Esophagus squamous epithelium (tissue), 5 donors: ENCODE measurements around the gene LCP1. TPM values are rescaled to one million over a fixed set of nuclear protein-coding genes. Genes with fewer than 3 reads are reported as not detected.

Source experiments
- DNase-seq: peaks from one replicate; lab custom pipeline; 2025; lab: John Stamatoyannopoulos, UW
- H3K27ac ChIP-seq, 4 donors: fragments of 200-600 bp; sonication (generic); one replicate each; pipeline ENCODE4 v1.5.1; 2016 to 2019; ENCODE audit warnings: mild to moderate bottlenecking in 1 of 4
- H3K27me3 ChIP-seq, 4 donors: fragments of 200-600 bp; sonication (generic); 1 replicate in 3 of 4; 2 replicates in 1 of 4; pipeline versions ENCODE4 v1.5.1 to v1.6.0; 2017 to 2021; ENCODE audit warnings: antibody characterized with exemption in 1 of 4
- H3K36me3 ChIP-seq, 3 donors: fragments of 200-600 bp; sonication (generic); one replicate each; pipeline ENCODE4 v1.5.1; 2016 to 2019
- H3K4me1 ChIP-seq, 3 donors: fragments of 200-600 bp; sonication (generic); one replicate each; pipeline ENCODE4 v1.5.1; 2017 to 2019
- H3K4me3 ChIP-seq, 4 donors: fragments of 200-600 bp; sonication (generic); 1 replicate in 3 of 4; 2 replicates in 1 of 4; pipeline ENCODE4 v1.5.1; 2016 to 2019; ENCODE audit warnings: mild to moderate bottlenecking in 2 of 4, moderate library complexity in 1 of 4
- H3K9me3 ChIP-seq, 3 donors: fragments of 200-600 bp; sonication (generic); one replicate each; pipeline ENCODE4 v1.5.1; 2016 to 2019
- POLR2A ChIP-seq, 4 donors: fragments of 450-650 bp; IDR thresholded peaks; one replicate each; pipeline ENCODE4 v1.6.1; 2017; ENCODE audit warnings: antibody characterized with exemption in 4 of 4, mild to moderate bottlenecking in 4 of 4, moderate library complexity in 3 of 4
- WGBS, 2 donors: methylation state at CpG; one replicate each; pipeline ENCODE4 v1.1.5; 2018; 5-methylcytosine and 5-hydroxymethylcytosine counted together
- intact Hi-C: fragments of 100-400 bp; cut with DNase I; formaldehyde crosslinking; loops from one replicate; pipeline ENCODE4 v1.15.0; 2022
- total RNA-seq, 4 donors: library from RNA; depleted of rRNA; stranded (reverse); fragments of >200 nt; gene quantifications; one replicate each; pipeline ENCODE4 v1.1.0, GENCODE V29; 2016
- TF ChIP-seq, protein P1 (sequence below), 6 experiments: fragments of 450-650 bp in 4 of 6; fragments of 200-600 bp in 2 of 6; sonication (generic) in 2 of 6; IDR thresholded peaks; one replicate each; pipeline ENCODE4 v1.5.1; 2016 to 2019; ENCODE audit warnings: antibody characterized with exemption in 6 of 6, mild to moderate bottlenecking in 4 of 6, moderate library complexity in 4 of 6
- donor health status: DM: yes; HTN: yes; CAD: no.

The LCP1 gene
- total RNA-seq, 4 donors from 2014 or later, result 8.7 to 33.9 (median 21.9) TPM

DNA sequence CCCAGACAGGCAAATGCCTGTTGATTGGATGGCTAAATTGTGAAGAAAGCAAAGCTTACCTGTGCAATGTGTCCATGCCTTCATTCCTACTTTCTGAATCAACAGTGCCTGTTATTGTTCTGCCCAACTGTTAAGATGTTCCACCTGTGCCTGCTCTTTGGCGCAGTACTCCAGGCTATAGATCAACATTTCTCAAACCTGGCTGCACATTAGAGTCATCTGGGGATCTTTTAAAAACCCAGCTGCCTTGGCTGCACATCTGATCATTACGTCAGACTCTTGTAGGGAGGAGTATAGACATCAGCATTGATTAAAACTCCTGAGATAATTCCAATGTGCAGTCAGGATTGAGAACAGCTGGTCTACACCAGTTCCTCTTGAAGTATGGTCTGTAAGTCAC lies 60.9 kb downstream of the LCP1 start:
- intact Hi-C loops, result no loop called here
- H3K27me3 ChIP-seq, result peaks cover 0 to 57% (median 0%) of the 10 kb centered on the region in 4 donors
- no peak overlapping the region for H3K4me3 ChIP-seq
- DNase-seq, result no peak
- peaks cover 0 to 15% (median 0%) of the 10 kb centered on the region in 3 donors for H3K4me1 ChIP-seq
- H3K27ac ChIP-seq, result no peak overlapping the region
- TF ChIP-seq, protein P1, sequence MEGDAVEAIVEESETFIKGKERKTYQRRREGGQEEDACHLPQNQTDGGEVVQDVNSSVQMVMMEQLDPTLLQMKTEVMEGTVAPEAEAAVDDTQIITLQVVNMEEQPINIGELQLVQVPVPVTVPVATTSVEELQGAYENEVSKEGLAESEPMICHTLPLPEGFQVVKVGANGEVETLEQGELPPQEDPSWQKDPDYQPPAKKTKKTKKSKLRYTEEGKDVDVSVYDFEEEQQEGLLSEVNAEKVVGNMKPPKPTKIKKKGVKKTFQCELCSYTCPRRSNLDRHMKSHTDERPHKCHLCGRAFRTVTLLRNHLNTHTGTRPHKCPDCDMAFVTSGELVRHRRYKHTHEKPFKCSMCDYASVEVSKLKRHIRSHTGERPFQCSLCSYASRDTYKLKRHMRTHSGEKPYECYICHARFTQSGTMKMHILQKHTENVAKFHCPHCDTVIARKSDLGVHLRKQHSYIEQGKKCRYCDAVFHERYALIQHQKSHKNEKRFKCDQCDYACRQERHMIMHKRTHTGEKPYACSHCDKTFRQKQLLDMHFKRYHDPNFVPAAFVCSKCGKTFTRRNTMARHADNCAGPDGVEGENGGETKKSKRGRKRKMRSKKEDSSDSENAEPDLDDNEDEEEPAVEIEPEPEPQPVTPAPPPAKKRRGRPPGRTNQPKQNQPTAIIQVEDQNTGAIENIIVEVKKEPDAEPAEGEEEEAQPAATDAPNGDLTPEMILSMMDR (IDR thresholded peaks at IDR 0.05), result no peak
- H3K36me3 ChIP-seq, result no peaks in the 10 kb centered on the region
- 49 to 59% methylated on average over 2 of the region's 2 CpGs for WGBS, 2 donors
- H3K9me3 ChIP-seq, result no peaks in the 10 kb centered on the region

GRCh38 chr13:46119883-46120614 lies 61.9 kb downstream of the LCP1 start:
- H3K27ac ChIP-seq, result no peak overlapping the region
- no peaks in the 10 kb centered on the region for H3K36me3 ChIP-seq
- no peak overlapping the region for H3K4me3 ChIP-seq
- intact Hi-C loops, result no loop called here
- 51 to 69% methylated on average over 6 of the region's 6 CpGs for WGBS, 2 donors
- no peak for DNase-seq
- no peaks in the 10 kb centered on the region for H3K9me3 ChIP-seq
- TF ChIP-seq, protein P1 (IDR thresholded peaks at IDR 0.05), result no peak
- TF ChIP-seq POLR2A (IDR thresholded peaks at IDR 0.05), result no peak
- H3K4me1 ChIP-seq, result peaks cover 0 to 11% (median 0%) of the 10 kb centered on the region in 3 donors
- H3K27me3 ChIP-seq, result peaks cover 0 to 49% (median 0%) of the 10 kb centered on the region in 4 donors

DNA sequence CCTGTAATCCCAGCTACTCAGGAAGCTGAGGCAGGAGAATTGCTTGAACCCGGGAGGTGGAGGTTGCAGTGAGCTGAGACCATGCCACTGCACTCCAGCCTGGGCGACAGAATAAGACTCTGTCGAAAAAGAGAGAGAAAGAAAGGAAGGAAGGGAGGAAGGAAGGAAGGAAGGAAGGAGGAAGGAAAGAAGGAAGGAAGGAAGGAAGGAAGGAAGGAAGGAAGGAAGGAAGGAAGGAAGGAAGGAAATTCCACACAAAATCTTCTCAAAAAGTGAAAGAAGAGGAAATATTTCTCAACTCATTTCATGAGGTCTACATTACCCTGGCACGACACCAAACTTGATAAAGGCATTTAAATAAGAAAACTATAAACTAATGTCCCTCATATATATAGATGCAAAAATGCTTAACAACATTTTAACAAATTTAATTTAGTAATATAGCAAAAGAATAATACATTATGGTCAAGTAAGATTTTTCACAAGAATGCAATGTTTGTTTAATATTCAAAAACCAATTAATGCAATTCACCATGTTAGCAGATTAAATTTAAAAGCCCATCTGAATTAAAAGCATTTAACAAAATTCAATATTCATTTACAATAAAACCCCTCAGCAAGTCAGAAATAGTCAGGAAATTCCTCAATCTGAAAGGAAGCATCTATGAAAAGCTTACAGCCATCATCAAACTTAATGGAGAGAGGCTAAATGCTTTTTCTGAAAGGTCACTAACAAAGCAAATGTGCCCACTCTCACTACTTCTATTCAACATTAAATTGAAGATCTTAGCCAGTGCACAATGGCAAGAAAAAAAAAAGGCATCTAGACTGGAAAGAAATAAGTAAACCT lies 65.1 kb downstream of the LCP1 start:
- TF ChIP-seq, protein P1 (IDR thresholded peaks at IDR 0.05), result no peak
- TF ChIP-seq POLR2A (IDR thresholded peaks at IDR 0.05), result no peak
- peaks cover 0 to 11% (median 0%) of the 10 kb centered on the region in 3 donors for H3K4me1 ChIP-seq
- WGBS, 2 donors, result 72 to 76% methylated on average over 4 of the region's 4 CpGs
- DNase-seq, result no peak
- intact Hi-C loops, result no loop called here
- H3K36me3 ChIP-seq, result no peaks in the 10 kb centered on the region
- H3K27ac ChIP-seq, result no peak overlapping the region
- H3K27me3 ChIP-seq, result peaks cover 0 to 45% (median 0%) of the 10 kb centered on the region in 4 donors
- H3K4me3 ChIP-seq, result no peak overlapping the region
- H3K9me3 ChIP-seq, result no peaks in the 10 kb centered on the region

GRCh38 chr13:46114613-46115012 lies 67.4 kb downstream of the LCP1 start:
- intact Hi-C loops, result no loop called here
- 86 to 91% methylated on average over 9 of the region's 9 CpGs for WGBS, 2 donors
- H3K27me3 ChIP-seq, result peaks cover 0 to 59% (median 0%) of the 10 kb centered on the region in 4 donors
- H3K36me3 ChIP-seq, result no peaks in the 10 kb centered on the region
- no peak for DNase-seq
- no peaks in the 10 kb centered on the region for H3K9me3 ChIP-seq
- H3K27ac ChIP-seq, result no peak overlapping the region
- TF ChIP-seq POLR2A (IDR thresholded peaks at IDR 0.05), result no peak
- TF ChIP-seq, protein P1 (IDR thresholded peaks at IDR 0.05), result no peak
- H3K4me3 ChIP-seq, result no peak overlapping the region
- H3K4me1 ChIP-seq, result no peaks in the 10 kb centered on the region

DNA sequence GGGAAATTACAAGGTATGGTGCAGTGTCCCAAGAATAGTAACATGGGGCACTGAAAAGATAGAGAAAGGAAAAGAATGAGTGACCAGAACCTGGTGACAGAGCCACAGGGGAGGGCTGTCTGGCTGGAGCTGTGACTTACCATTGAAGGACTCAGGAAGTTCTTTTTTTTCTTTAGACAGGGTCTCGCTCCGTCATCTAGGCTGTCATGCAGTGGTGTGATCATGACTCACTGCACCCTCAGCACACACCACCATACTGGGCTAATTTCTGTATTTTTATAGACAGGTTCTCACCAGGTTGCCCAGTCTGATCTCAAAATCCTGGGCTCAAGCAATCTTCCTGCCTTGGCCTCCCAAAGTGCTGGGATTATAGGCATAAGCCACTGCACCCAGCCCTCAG lies 68.4 kb downstream of the LCP1 start:
- Histone ChIP-seq H3K36me3 (no peaks in the 10 kb centered on the region), H3K4me3 (no peak overlapping the region), H3K4me1 (no peaks in the 10 kb centered on the region), H3K27ac (no peak overlapping the region), H3K9me3 (no peaks in the 10 kb centered on the region), H3K27me3 (peaks cover 0 to 53% (median 0%) of the 10 kb centered on the region in 4 donors)
- DNase-seq, result no peak
- intact Hi-C loops, result no loop called here
- TF ChIP-seq, protein P1 (IDR thresholded peaks at IDR 0.05), result no peak
- TF ChIP-seq POLR2A (IDR thresholded peaks at IDR 0.05), result no peak
- 86 to 91% methylated on average over 2 of the region's 2 CpGs for WGBS, 2 donors
